Skin of body (tissue), 2 donors: Measurements from ENCODE around the gene FAT2. TPM values are rescaled to one million over a fixed set of nuclear protein-coding genes. Genes with fewer than 3 reads are reported as not detected.
A peak's percentile ranks its signal among the peaks of the same experiment; 100 is the strongest.

Source experiments
- DNase-seq: peaks from one replicate; lab custom pipeline; 2025; lab: John Stamatoyannopoulos, UW
- total RNA-seq: library from RNA; depleted of rRNA; stranded (reverse); fragments of >200 nt; gene quantifications from one replicate; pipeline ENCODE4 v1.2.3, GENCODE V29; 2014

FAT2 gene
- total RNA-seq: 26.5 TPM

- no peak for DNase-seq
Observed at GRCh38 chr5:151591144-151591819, at the start of gene FAT2. Gene FAT2 (minus strand): TSS chr5:151591331. CDS start chr5:151568931, 22,400 bp downstream.

GRCh38 chr5:151638619-151639018 lies 47.5 kb upstream of the FAT2 start:
- DNase-seq: no peak

- DNase-seq: no peak
Observed at GRCh38 chr5:151637676-151638075, 46.5 kb upstream of the FAT2 start.

- no peak for DNase-seq
Observed at GRCh38 chr5:151633892-151634291, 42.8 kb upstream of the FAT2 start.

GRCh38 chr5:151632941-151633340 lies 41.8 kb upstream of the FAT2 start:
- no peak for DNase-seq

GRCh38 chr5:151632524-151632923 lies 41.4 kb upstream of the FAT2 start:
- no peak for DNase-seq

- no peak for DNase-seq
Observed at GRCh38 chr5:151631941-151632340, 40.8 kb upstream of the FAT2 start.

- DNase-seq: no peak
Observed at GRCh38 chr5:151630088-151630487, 39.0 kb upstream of the FAT2 start.

GRCh38 chr5:151628112-151628823 lies 37.1 kb upstream of the FAT2 start:
- DNase-seq: no peak

- no peak for DNase-seq
Observed at GRCh38 chr5:151627650-151628049, 36.5 kb upstream of the FAT2 start.

GRCh38 chr5:151625285-151625684 lies 34.2 kb upstream of the FAT2 start:
- no peak for DNase-seq

- DNase-seq: peak; percentile 58
Observed at GRCh38 chr5:151624476-151624875, 33.3 kb upstream of the FAT2 start.

GRCh38 chr5:151622367-151623088 lies 31.4 kb upstream of the FAT2 start:
- DNase-seq: no peak

GRCh38 chr5:151620461-151620840 lies 29.3 kb upstream of the FAT2 start:
- no peak for DNase-seq

GRCh38 chr5:151619812-151620460 lies 28.8 kb upstream of the FAT2 start:
- no peak for DNase-seq

- no peak for DNase-seq
Observed at GRCh38 chr5:151618907-151619306, 27.8 kb upstream of the FAT2 start.

GRCh38 chr5:151617841-151618710 lies 26.9 kb upstream of the FAT2 start:
- DNase-seq: no peak

- no peak for DNase-seq
Observed at GRCh38 chr5:151617383-151617840, 26.3 kb upstream of the FAT2 start.

GRCh38 chr5:151615431-151615830 lies 24.3 kb upstream of the FAT2 start:
- no peak for DNase-seq

GRCh38 chr5:151614565-151614964 lies 23.4 kb upstream of the FAT2 start:
- DNase-seq: no peak
